Testis (tissue), 2 donors: ENCODE measurements around the gene AGPAT1.

ENCODE experiments used
- CTCF ChIP-seq, 3 experiments: fragments of 450-650 bp in 2 of 3; fragments of 200-600 bp in 1 of 3; sonication (generic) in 1 of 3; IDR thresholded peaks; one replicate each; pipeline ENCODE4 v1.5.1; 2016 to 2019; ENCODE audit warnings: antibody characterized with exemption in 3 of 3, mild to moderate bottlenecking in 2 of 3, moderate library complexity in 1 of 3
- POLR2A ChIP-seq: fragments of 450-650 bp; IDR thresholded peaks from one replicate; pipeline ENCODE4 v1.6.1; 2017; ENCODE audit warnings: antibody characterized with exemption, mild to moderate bottlenecking, moderate library complexity

DNA sequence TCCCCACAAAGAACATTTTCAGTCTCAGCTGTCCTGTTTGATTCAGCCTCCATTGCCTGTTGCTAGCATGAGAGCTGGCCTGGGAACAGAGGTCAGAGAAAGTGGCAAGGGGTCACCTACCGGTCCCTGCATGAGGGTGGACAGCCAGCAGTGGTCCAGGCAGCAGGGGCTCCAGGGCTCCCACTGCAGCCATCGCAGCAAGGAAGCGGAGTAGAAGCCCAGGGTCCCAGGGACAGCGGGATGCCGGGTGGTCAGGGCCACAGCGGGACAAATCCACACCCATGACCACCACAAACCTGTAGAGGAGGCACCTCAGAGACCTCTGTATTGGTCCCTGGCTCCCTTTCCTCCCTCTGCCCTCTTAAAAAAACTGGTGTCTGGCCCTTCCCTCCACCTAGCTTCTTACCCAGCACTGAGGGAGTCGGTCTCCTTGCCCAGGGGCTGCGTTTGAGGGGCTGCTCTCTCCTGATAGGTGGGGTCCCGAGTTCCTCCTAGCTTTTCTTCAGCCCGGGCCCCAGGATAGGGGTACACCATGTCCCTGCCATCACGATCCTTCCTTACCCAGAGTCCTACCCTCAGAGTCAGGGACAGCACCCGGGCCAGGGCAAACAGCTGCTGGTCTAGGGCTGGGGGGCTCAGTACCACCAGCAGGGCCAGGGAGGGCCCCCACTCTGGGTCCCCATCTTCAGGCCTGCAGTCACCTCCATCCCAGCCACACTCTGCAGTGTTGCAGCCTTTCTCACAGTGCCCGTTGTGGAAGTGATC, 25.0 kb upstream of the AGPAT1 start:
- TF ChIP-seq CTCF (IDR thresholded peaks at IDR 0.05) (no peak), POLR2A (no peak)
